NCI-H510A treated with DMSO at 0.1 percent for 48 hours (cell line): ENCODE data around the gene STARD3NL.

Experiments
- DNase-seq: peaks from one replicate; lab custom pipeline; 2025; lab: John Stamatoyannopoulos, UW

Gene STARD3NL

DNA sequence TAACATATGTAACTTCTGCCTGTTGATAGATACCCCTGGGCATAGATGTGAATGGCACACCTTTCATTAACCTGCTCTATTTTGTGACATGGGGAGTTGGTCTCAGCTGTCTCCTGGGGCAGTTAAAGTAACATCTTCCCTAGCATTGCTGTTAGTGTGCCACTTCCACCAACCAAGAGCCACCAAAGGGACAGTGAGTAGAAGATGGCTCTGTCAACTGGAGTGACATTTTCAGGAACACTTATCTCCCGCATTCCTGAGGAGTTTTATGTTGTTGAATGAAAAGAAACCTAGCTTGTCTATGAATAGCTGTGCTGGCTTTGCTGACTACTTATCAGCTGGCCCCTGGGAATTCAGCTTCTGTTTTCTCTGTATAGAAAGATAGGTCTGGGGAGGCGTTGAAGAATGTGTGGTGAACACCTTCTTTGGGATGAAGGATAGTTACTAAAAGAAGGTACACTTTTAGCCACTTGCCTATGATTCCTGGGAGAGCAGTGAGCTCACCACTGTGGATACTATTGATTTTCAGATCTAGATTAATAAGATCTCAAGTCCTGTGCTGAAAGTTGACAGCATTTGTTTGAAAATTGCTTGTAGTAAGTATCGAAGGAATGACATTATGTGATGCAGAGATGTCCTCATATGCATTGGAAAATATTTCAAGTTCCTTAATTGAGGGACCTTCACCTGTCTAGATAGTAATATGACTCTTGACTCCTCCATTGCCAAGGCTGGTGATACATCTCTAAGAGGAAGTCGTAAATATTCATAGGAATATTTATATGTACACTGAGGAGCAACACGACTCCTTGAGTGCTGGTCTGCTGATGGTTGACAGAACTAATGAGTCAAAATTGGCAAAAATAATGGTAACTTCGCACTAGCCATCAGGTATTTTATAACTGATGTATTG is 7.6 kb downstream of the STARD3NL start:
- DNase-seq, result no peak

DNA sequence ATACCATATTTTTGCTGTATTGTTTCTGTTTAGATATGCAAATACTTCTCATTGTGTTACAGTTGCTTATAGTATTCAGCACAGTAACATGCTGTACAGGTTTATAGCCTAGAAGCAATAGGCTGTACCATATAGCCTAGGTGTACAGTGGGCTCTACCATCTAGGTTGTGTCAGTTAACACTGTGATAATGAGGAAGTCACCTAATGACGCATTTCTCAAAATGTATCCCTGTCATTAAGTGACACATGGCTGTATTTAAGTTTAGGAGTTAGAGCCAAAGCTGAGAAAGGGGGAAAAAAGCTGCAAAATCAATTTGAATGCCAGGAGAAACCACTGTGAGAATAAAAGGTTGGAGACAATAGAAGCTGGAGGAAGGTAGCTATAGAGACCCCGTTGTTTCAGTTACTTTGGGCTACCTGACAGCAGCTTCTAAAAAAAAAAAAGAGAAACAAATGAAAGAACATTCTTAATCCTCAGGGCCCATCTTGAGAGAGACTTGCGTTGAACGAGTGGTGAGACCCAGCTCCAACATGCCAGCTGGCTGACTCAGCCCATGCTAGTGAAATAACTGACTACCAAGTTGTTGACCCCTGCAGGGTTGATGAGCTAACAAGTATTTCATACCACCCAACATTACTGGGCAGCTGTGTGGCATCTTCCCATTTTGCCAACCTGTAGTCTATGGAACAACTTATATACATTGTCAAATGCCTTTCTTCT is 8.7 kb downstream of the STARD3NL start:
- no peak for DNase-seq

GRCh38 chr7:38187794-38188440 is 9.9 kb downstream of the STARD3NL start:
- no peak for DNase-seq

DNA sequence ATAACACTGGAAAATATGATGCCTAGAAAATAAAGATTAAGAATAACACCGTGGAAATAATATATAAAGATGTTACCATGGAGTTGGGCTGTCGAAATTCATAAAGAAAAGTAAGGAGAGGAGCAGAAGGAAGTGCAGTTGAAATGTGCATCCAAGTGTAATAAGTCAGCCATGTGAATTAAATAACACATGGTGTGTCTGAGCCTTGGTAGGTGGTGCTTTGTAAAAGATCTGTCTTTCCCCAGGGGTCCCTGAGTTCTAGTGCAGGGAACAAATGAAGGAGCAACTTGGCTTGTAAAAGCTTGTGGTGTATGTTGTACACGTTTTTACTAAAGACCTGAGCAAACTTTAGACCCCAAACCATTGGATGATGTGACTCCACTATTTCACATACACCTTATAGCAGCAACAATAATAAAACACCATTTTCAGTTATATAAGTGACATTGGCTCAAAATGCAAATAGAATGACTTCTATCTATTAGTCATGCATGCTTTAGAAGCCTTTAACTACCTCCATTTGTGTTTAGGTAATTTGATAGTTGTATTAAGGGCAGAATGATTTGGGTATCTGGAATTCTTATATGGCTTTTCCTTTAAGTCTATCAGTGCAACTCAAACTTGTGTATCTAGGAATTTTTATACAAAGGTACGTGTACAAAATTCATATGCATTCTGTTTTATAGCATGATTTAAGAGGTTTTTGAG is 11.3 kb downstream of the STARD3NL start:
- no peak for DNase-seq

DNA sequence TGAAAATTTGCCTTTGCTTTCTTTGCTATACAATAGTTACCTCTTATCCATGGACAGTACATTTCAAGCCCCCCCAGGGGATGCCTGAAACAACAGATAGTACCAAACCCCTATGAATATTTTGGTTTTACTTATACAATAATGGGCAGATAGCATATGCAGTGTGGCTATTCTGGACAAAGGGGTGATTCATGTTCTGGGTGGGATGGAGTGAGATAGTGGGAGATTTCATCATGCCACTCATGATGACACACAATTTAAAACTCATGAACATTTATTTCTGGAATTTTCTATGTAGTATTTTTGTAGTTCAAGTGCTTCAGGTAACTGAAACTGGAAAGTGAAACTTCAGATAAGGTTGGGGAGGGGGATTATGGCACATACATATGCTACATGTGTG is 12.0 kb downstream of the STARD3NL start:
- DNase-seq, result no peak

- DNase-seq, result no peak
Observed at GRCh38 chr7:38191791-38192190, 13.7 kb downstream of the STARD3NL start.

DNA sequence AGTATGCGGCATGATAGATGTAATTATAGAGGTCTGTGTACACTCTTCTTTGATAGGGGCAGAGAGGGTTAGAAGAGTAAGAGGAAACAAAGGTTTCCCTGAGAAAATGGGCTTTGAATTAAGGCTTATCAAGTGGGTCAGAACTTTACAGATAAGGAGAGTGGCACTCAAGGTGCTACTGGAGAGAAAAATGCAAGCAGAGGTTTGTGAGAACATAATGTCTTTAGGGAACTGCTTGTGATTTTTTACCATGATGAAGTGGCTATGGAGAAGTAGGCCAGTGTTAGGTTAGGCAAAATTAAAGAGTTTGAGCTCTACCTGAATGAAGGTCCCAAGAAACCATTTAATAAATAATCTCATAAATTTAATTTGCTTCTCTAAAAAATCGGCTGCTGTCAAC is 14.3 kb downstream of the STARD3NL start:
- DNase-seq, result no peak

DNA sequence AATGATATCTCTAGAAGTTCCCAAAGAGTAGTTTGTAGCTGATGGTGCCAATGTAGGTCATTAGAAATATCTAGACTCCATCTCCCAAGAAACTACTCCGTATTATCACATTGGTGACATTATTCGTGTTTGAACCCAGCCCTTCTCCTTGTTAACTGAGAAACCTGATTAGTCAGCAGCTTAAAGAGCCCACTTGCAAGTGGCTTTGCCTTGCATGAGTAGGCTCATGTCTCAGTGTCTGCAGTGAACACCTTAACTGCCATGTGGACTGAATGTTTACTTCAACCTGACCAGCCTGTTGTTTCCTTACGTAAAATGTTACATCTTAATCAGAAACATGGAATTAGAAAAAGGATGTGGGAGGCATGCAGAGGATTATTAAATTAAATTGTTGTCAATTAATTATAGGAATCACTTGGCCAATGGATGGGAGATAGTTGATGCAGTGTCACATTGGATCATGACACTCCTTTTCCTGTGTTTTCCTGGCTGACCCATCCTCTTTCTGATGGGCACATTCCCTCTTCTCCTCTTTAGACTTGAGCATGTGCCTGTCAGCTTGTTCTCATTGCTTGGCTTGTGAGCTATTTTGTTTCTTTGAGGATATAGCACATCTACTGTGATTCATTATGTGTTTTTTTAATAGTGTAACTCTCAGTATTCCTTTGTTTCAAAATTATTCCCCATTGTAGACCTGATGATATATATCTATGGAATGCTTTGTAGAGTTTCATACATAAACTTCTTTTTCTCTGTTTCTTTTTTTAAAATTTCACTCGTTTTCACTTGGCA is 18.0 kb downstream of the STARD3NL start:
- peak; percentile 23 for DNase-seq

DNA sequence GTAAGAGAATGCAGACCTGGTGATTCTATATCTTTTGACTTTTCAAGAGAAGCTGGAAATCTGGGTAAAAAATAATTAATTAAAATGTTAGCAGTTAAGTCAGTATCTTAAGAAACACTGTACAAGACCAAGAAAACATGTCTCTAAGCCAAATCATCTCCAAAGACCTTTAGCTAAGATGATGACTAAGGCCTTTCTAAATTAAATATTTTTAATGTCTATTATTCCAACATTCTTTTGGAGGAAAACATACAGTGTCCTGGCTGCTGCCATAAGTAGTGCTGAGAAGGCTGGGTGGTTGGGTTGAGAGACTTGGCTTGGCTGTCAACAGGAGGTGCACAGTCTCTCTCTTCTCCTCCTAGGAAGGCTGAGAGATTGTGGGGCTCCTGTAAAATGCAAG is 20.3 kb downstream of the STARD3NL start:
- no peak for DNase-seq

DNA sequence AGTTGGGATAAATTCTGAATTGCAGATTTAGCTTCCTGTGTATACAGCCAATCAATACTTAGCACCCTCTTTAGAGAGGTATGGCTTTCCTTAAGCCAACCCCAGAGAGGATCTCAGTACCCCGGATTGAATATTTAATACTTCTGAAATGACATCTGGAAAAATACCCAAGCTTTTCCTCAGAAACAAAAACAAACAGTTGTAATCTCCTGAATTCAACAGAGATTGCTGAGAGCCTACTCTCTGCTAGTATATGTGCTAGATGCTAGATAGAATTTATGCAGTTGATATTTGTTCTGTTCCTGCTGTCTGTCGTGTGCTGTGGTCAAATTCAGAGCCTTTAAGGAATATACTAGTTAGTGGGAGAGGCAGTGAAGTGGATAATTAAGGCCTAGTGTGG is 21.1 kb downstream of the STARD3NL start:
- DNase-seq, result no peak

GRCh38 chr7:38199782-38200181 is 21.7 kb downstream of the STARD3NL start:
- DNase-seq, result no peak

DNA sequence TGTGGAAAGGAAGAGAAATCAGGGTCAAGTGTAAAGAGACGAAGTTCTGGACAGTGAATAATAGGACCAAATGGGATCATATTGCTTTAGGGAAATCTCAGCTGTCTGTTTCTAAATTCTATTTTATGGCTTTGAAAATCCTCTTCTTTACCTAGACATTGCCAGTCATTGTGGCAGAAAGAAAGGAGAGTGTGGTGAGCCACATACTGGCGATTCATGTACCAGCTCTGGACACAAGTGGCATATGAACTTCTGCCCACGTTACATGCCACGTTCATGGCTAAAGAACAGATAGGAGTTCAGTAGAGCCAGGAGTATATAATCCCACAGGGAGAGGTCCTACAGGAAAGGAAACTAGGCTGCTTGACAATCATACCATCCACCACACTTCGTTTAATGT is 28.0 kb downstream of the STARD3NL start:
- DNase-seq, result no peak

DNA sequence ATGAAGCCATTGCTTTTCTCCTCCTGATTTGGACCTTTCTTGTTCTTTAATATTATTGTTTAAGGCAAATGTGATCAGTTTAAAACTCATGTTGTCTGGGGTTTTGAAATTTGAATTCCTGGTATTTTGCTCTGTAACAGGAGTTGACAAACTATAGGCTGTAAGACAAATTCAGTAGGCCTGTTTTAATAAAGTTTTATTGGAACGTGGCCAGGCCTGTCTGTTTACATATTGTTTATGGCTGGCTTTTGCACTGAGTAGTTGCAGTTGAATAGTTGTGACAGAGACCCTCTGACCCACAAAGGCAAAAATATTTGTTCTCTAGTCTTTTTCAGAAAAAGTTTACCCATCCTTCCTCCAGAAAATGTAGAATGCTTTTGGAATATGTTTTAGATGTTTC is 29.8 kb downstream of the STARD3NL start:
- DNase-seq, result no peak

- DNase-seq, result no peak
Observed at GRCh38 chr7:38211486-38211885, 33.4 kb downstream of the STARD3NL start.

DNA sequence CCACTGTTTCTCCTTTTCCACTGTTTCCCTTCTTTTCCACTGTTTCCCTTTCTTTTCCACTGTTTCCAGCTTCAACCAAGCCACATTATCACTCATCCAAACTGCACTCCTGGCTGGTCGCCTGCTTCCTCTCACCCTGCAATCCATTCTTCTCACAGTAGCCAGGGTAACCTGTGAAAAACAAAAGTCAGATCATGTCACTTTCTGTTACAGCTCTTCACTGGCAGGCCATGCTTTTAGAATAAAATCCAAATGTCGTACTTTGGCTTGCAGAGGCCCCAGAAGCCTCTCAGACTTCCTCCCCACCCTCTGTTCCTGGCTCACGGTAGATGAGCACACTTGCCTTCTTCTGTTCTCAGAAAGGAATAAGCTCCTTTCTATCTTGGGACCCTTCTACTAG is 33.9 kb downstream of the STARD3NL start:
- no peak for DNase-seq

DNA sequence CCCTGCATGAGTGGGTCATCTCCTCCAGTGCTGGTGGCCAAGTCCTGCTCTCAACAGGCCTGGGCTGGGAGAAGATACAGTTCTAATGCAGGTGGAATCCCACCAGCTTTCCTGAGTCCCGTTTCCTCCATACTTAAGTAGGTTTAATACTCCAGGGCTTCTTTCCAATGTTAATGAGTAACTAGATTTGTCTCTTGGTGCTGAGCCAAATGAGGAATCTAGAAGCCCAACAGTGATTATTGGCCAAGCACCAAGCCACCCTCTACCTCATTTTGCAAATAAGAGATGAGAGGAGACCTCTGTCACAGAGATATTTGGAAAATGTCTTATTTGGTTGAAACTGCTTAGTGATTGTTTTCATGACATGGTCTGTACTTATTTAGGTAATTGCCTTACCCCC is 37.1 kb downstream of the STARD3NL start:
- no peak for DNase-seq

GRCh38 chr7:38215735-38216670 is 38.0 kb downstream of the STARD3NL start:
- peak; percentile 65 for DNase-seq

GRCh38 chr7:38217672-38218071 is 39.6 kb downstream of the STARD3NL start:
- DNase-seq, result no peak

- no peak for DNase-seq
Observed at GRCh38 chr7:38220452-38220851, 42.4 kb downstream of the STARD3NL start.

DNA sequence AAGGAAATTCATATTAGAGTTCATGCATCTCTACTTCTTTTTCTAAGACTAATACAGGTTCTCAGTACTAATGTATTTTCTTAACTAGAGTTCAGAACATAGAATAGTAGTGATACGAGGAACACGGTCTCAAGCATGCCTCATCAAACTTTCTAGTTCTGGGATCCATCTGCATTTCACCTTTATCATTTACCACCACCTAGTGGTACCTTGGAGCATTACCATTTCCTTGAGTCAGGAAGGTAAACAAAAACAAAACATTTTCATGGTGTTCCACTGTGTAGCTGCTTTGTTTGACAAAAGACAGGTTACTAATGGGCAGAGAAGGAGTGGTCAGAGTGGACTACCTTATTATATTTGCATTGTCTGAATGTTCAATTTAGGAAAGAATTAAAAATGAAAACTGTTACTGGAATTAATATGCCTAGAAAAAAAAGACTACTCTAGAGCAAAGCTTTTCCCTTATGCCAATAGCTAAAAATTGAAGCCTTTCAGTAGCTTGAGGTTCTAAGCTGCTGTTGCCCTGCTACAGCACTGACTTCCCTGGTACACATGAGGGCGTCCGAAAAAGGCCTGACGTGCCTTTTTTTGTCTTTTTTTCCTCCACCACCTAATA is 44.5 kb downstream of the STARD3NL start:
- DNase-seq, result peak; percentile 76
